Stimulated activated CD8-positive, alpha-beta memory T cell treated with anti-CD3 and anti-CD28 coated beads, Interleukin-12 subunit alpha, Interleukin-12 subunit beta, amount 100 ng/mL, for 1 hour (primary cell): ENCODE measurements around the gene HNRNPM.
"Not testable (repeated sequence)": the region's sequence is repeated elsewhere in the genome, so short reads cannot be mapped to it uniquely, and the experiment has no call there.

Experiments
- DNase-seq: peaks from one replicate; pipeline ENCODE4 v3.0.0-alpha.2; 2020; ENCODE audit warnings: low read depth

The HNRNPM gene

GRCh38 chr19:8444677-8445487 is at the start of gene HNRNPM:
Gene HNRNPM, plus strand, starts transcription at chr19:8444975. Its CDS starts 24 bp downstream, at chr19:8444999.
- peak; percentile 100 for DNase-seq

GRCh38 chr19:8395621-8396082 is 49.1 kb upstream of the HNRNPM start:
- no peak for DNase-seq

GRCh38 chr19:8396185-8396562 is 48.6 kb upstream of the HNRNPM start:
- DNase-seq, result no peak

- DNase-seq, result peak; percentile 53
These were observed 48.1 kb upstream of the HNRNPM start for GRCh38 chr19:8396563-8397203.

- no peak for DNase-seq
These were observed 47.5 kb upstream of the HNRNPM start for GRCh38 chr19:8397271-8397670.

GRCh38 chr19:8397746-8398310 is 46.9 kb upstream of the HNRNPM start:
- DNase-seq, result no peak

- DNase-seq, result no peak
These were observed 46.4 kb upstream of the HNRNPM start for GRCh38 chr19:8398311-8398771.

- DNase-seq, result no peak
These were observed 45.0 kb upstream of the HNRNPM start for GRCh38 chr19:8399681-8400188.

GRCh38 chr19:8401981-8402411 is 42.8 kb upstream of the HNRNPM start:
- DNase-seq, result no peak

GRCh38 chr19:8403098-8403819 is 41.5 kb upstream of the HNRNPM start:
- no peak for DNase-seq

- no peak for DNase-seq
These were observed 41.0 kb upstream of the HNRNPM start for GRCh38 chr19:8403820-8404109.

GRCh38 chr19:8404391-8405151 is 40.2 kb upstream of the HNRNPM start:
- no peak for DNase-seq

- DNase-seq, result not testable (repeated sequence)
These were observed 34.1 kb upstream of the HNRNPM start for GRCh38 chr19:8410718-8411117.

- DNase-seq, result peak; percentile 91
These were observed 31.8 kb upstream of the HNRNPM start, which contains the start of gene MARCHF2 for GRCh38 chr19:8412783-8413628. Gene MARCHF2, plus strand, starts transcription at chr19:8413305. Its CDS starts 8,536 bp downstream, at chr19:8421841.

- no peak for DNase-seq
These were observed 31.2 kb upstream of the HNRNPM start for GRCh38 chr19:8413629-8413995.

GRCh38 chr19:8416796-8417195 is 28.0 kb upstream of the HNRNPM start:
- DNase-seq, result no peak

- no peak for DNase-seq
These were observed 23.0 kb upstream of the HNRNPM start for GRCh38 chr19:8421484-8422461.

GRCh38 chr19:8423817-8424223 is 21.0 kb upstream of the HNRNPM start:
- DNase-seq, result no peak

GRCh38 chr19:8425331-8425730 is 19.4 kb upstream of the HNRNPM start:
- DNase-seq, result not testable (repeated sequence)
